Astrocyte (in vitro differentiated cells and primary cell): ENCODE data around the gene JMJD1C. TPM values are rescaled to one million over a fixed set of nuclear protein-coding genes. Genes with fewer than 3 reads are reported as not detected.

Experiments
- DNase-seq: peaks from one replicate; pipeline ENCODE4 v3.0.0-alpha.2; 2010; ENCODE audit warnings: low read depth
- FAIRE-seq: peaks from 2 replicates; lab custom pipeline; 2011; peaks lifted over from hg19 to GRCh38; lab: Jason Lieb, UNC
- H2AFZ ChIP-seq: 2 replicates; pipeline ENCODE4 v1.6.0; 2012; ENCODE audit warnings: low read depth, low read length, inconsistent platforms
- H3K27ac ChIP-seq: 2 replicates; pipeline ENCODE4 v1.5.1; 2011; ENCODE audit warnings: low read depth, low read length, inconsistent platforms
- H3K27me3 ChIP-seq: 2 replicates; pipeline ENCODE4 v1.6.0; 2011; ENCODE audit warnings: low read length, inconsistent platforms; ENCODE audit not compliant: insufficient read depth
- H3K36me3 ChIP-seq: 2 replicates; pipeline ENCODE4 v1.5.1; 2011; ENCODE audit warnings: low read length, inconsistent platforms; ENCODE audit not compliant: insufficient read depth
- H3K4me1 ChIP-seq: 2 replicates; pipeline ENCODE4 v1.5.1; 2011; ENCODE audit warnings: low read length, inconsistent platforms; ENCODE audit not compliant: insufficient read depth
- H3K4me2 ChIP-seq: 2 replicates; pipeline ENCODE4 v1.6.0; 2012; ENCODE audit warnings: low read length, inconsistent platforms
- H3K4me3 ChIP-seq: 2 replicates; pipeline ENCODE4 v1.5.1; 2011; ENCODE audit warnings: low read depth, mild to moderate bottlenecking, low read length, inconsistent platforms; ENCODE audit not compliant: insufficient read depth
- H3K79me2 ChIP-seq: 2 replicates; pipeline ENCODE4 v1.6.0; 2012; ENCODE audit warnings: mild to moderate bottlenecking, low read length, inconsistent platforms; ENCODE audit not compliant: insufficient read depth
- H3K9ac ChIP-seq: 2 replicates; pipeline ENCODE4 v1.6.0; 2012; ENCODE audit warnings: mild to moderate bottlenecking, low read length, inconsistent platforms
- H3K9me3 ChIP-seq: 2 replicates; pipeline ENCODE4 v1.5.1; 2012; ENCODE audit warnings: low read depth, mild to moderate bottlenecking, low read length, inconsistent platforms; ENCODE audit not compliant: insufficient read depth
- H4K20me1 ChIP-seq: 2 replicates; pipeline ENCODE4 v1.6.0; 2012; ENCODE audit warnings: low read length, inconsistent platforms; ENCODE audit not compliant: insufficient read depth
- H3K27ac Mint-ChIP-seq: one replicate; pipeline ENCODE4 v1.8.0; 2021; ENCODE audit warnings: mild to moderate bottlenecking, mixed read lengths; ENCODE audit not compliant: unreplicated experiment
- H3K27me3 Mint-ChIP-seq: one replicate; pipeline ENCODE4 v1.8.0; 2021; ENCODE audit warnings: low read depth, mixed read lengths; ENCODE audit not compliant: unreplicated experiment
- H3K36me3 Mint-ChIP-seq: one replicate; pipeline ENCODE4 v1.8.0; 2021; ENCODE audit warnings: low read depth, mixed read lengths; ENCODE audit not compliant: unreplicated experiment
- H3K4me1 Mint-ChIP-seq: one replicate; pipeline ENCODE4 v1.8.0; 2021; ENCODE audit warnings: low read depth, mixed read lengths; ENCODE audit not compliant: unreplicated experiment
- H3K4me3 Mint-ChIP-seq: one replicate; pipeline ENCODE4 v1.8.0; 2021; ENCODE audit warnings: mild to moderate bottlenecking, moderate library complexity, mixed read lengths; ENCODE audit not compliant: unreplicated experiment
- H3K9me3 Mint-ChIP-seq: one replicate; pipeline ENCODE4 v1.8.0; 2021; ENCODE audit warnings: mild to moderate bottlenecking, mixed read lengths; ENCODE audit not compliant: unreplicated experiment
- CTCF ChIP-seq: IDR thresholded peaks from 2 replicates; pipeline ENCODE4 v1.5.1; 2011; ENCODE audit warnings: low read depth, mild to moderate bottlenecking, inconsistent platforms, low read length, moderate library complexity; ENCODE audit not compliant: insufficient read depth
- EZH2 ChIP-seq: IDR thresholded peaks from 2 replicates; pipeline ENCODE4 v1.6.1; 2012; ENCODE audit warnings: mild to moderate bottlenecking, low read length, inconsistent platforms; ENCODE audit not compliant: insufficient read depth
- total RNA-seq: library from RNA; stranded (reverse); gene quantifications from 2 replicates; pipeline ENCODE4 v1.2.1, GENCODE V29; 2021

The JMJD1C gene
- total RNA-seq, 1 donor from 2014 or later, result 61.0 TPM

GRCh38 chr10:63434866-63435854 is 30.6 kb downstream of the JMJD1C start:
- H3K4me2 ChIP-seq, result no peak overlapping the region
- H3K36me3 Mint-ChIP-seq, result peaks cover 3% of the 10 kb centered on the region
- H4K20me1 ChIP-seq, result peaks cover 59% of the 10 kb centered on the region
- H3K27ac ChIP-seq, result no peak overlapping the region
- H3K36me3 ChIP-seq, result no peaks in the 10 kb centered on the region
- H3K27me3 Mint-ChIP-seq, result no peaks in the 10 kb centered on the region
- H3K9ac ChIP-seq, result no peak overlapping the region
- H3K4me3 ChIP-seq, result no peak overlapping the region
- peaks cover 18% of the 10 kb centered on the region for H3K4me1 ChIP-seq
- no peaks in the 10 kb centered on the region for H3K9me3 Mint-ChIP-seq
- peak; percentile 10 for DNase-seq
- H2AFZ ChIP-seq, result no peak overlapping the region
- FAIRE-seq, result no peak
- H3K79me2 ChIP-seq, result peaks cover 93% of the 10 kb centered on the region
- H3K4me3 Mint-ChIP-seq, result no peak overlapping the region
- no peaks in the 10 kb centered on the region for H3K27me3 ChIP-seq
- peaks cover 22% of the 10 kb centered on the region for H3K4me1 Mint-ChIP-seq
- no peaks in the 10 kb centered on the region for H3K9me3 ChIP-seq
- no peak for TF ChIP-seq EZH2
- no peak for TF ChIP-seq CTCF
- no peak overlapping the region for H3K27ac Mint-ChIP-seq

- H3K79me2 ChIP-seq, result peaks cover 96% of the 10 kb centered on the region
- H3K4me2 ChIP-seq, result peak overlapping the region; percentile 13
- no peaks in the 10 kb centered on the region for H3K27me3 Mint-ChIP-seq
- no peak for TF ChIP-seq CTCF
- TF ChIP-seq EZH2, result no peak
- peaks cover 19% of the 10 kb centered on the region for H3K4me1 ChIP-seq
- H3K4me3 ChIP-seq, result no peak overlapping the region
- FAIRE-seq (no peak), DNase-seq (peak; percentile 53)
- peaks cover 42% of the 10 kb centered on the region for H3K4me1 Mint-ChIP-seq
- H3K36me3 Mint-ChIP-seq, result peaks cover 3% of the 10 kb centered on the region
- no peak overlapping the region for H3K9ac ChIP-seq
- H3K36me3 ChIP-seq, result no peaks in the 10 kb centered on the region
- no peak overlapping the region for H3K4me3 Mint-ChIP-seq
- H2AFZ ChIP-seq, result no peak overlapping the region
- H3K27ac Mint-ChIP-seq, result peak overlapping the region; percentile 69
- H3K9me3 Mint-ChIP-seq, result no peaks in the 10 kb centered on the region
- H3K27ac ChIP-seq, result peak overlapping the region; percentile 29
- no peaks in the 10 kb centered on the region for H3K9me3 ChIP-seq
- no peaks in the 10 kb centered on the region for H3K27me3 ChIP-seq
- H4K20me1 ChIP-seq, result peaks cover 54% of the 10 kb centered on the region
Measured at GRCh38 chr10:63431962-63432797, 33.6 kb downstream of the JMJD1C start.
